Stomach (tissue), 9 donors: ENCODE data around the gene HEPN1. TPM values are rescaled to one million over a fixed set of nuclear protein-coding genes. Genes with fewer than 3 reads are reported as not detected.
A peak's percentile ranks its signal among the peaks of the same experiment; 100 is the strongest.

Experiments
- DNase-seq, 2 donors: peaks; one replicate each; pipeline versions ENCODE4 v3.0.0 to v3.0.0-alpha.2; 2013 to 2019
- H3K27ac ChIP-seq, 5 donors: fragments of 200-600 bp in 4 of 5; sonication (generic) in 4 of 5; one replicate each; pipeline ENCODE4 v1.5.1; 2013 to 2019; ENCODE audit warnings: mild to moderate bottlenecking in 1 of 5, moderate library complexity in 1 of 5
- H3K27me3 ChIP-seq, 3 donors: fragments of 200-600 bp; sonication (generic); one replicate each; pipeline ENCODE4 v1.5.1; 2017 to 2019; ENCODE audit warnings: mixed run types in 1 of 3
- H3K36me3 ChIP-seq, 4 donors: fragments of 200-600 bp; sonication (generic); 1 replicate in 3 of 4; 2 replicates in 1 of 4; pipeline ENCODE4 v1.5.1; 2016 to 2019
- H3K4me1 ChIP-seq, 4 donors: fragments of 200-600 bp; sonication (generic); one replicate each; pipeline ENCODE4 v1.5.1; 2016 to 2019
- H3K4me3 ChIP-seq, 4 donors: fragments of 200-600 bp; sonication (generic) in 3 of 4; one replicate each; pipeline ENCODE4 v1.5.1; 2016 to 2019; ENCODE audit warnings: mild to moderate bottlenecking in 1 of 4
- H3K9me3 ChIP-seq, 4 donors: fragments of 200-600 bp; sonication (generic); one replicate each; pipeline ENCODE4 v1.5.1; 2016 to 2019
- EP300 ChIP-seq: sonication (generic); formaldehyde crosslinking; IDR thresholded peaks from one replicate; pipeline ENCODE4 v1.6.1; 2017; ENCODE audit warnings: antibody characterized with exemption
- POLR2A ChIP-seq, 4 donors: fragments of 450-650 bp; IDR thresholded peaks; one replicate each; pipeline ENCODE4 v1.6.1; 2016; ENCODE audit warnings: antibody characterized with exemption in 4 of 4, control low read depth in 2 of 4, mild to moderate bottlenecking in 1 of 4, moderate library complexity in 1 of 4
- POLR2AphosphoS5 ChIP-seq, 3 donors: sonication (generic); formaldehyde crosslinking; IDR thresholded peaks; one replicate each; pipeline ENCODE4 v1.6.1; 2016; ENCODE audit warnings: antibody characterized with exemption in 3 of 3
- WGBS, 5 donors: extraction: QIAGEN DNeasy Blood & Tissue Kit in 3 of 5; methylation state at CpG; one replicate each; pipeline versions ENCODE4 v1.1.5 to v1.1.7; 2013 to 2018; 5-methylcytosine and 5-hydroxymethylcytosine counted together
- intact Hi-C: fragments of 100-400 bp; cut with DNase I; formaldehyde crosslinking; loops from one replicate; pipeline ENCODE4 v1.15.1; 2023; ENCODE audit warnings: low total_unique reads
- polyA plus RNA-seq, 3 donors: library from polyadenylated mRNA; stranded (reverse); fragments of 200-250 nt; gene quantifications; one replicate each; pipeline ENCODE4 v1.2.3, GENCODE V29; 2013
- total RNA-seq, 5 donors: library from RNA; depleted of rRNA; stranded (reverse); fragments of >200 nt; gene quantifications; one replicate each; pipeline versions ENCODE4 v1.1.0 to v1.2.3, GENCODE V29; 2014 to 2016
- TF ChIP-seq, protein P1 (sequence below), 7 experiments: fragments of 450-650 bp in 4 of 7; fragments of 200-600 bp in 3 of 7; sonication (generic) in 3 of 7; IDR thresholded peaks; one replicate each; pipeline ENCODE4 v1.5.1; 2016 to 2019; ENCODE audit warnings: antibody characterized with exemption in 7 of 7, control low read depth in 2 of 7, mild to moderate bottlenecking in 1 of 7
- donor health status: healthy with polysubstance abuse.
- donor health status: Bipolar disorder and iron deficiency.
- donor health status: healthy.

Gene HEPN1
- total and polyA plus RNA-seq, 8 donors, result not detected

DNA sequence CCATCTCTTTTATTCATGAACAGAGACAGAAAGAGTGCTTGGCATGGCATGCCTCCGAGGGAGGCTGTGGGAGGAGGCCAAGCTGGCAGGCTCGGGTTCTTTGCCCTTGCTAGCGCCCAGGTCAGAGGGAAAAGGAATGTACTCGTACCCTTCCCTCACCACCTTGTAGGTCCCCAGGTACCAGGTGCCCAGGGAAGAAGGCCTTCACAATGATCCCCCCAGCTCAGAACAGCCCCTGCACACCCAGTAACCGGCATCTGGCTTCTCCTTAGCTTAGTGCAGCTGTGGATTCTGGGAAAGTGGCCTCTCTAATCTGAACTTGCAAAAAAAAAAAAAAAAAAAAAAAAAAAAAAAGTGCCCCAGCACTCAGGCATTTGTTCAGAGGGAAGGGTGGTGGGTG, 1.3 kb downstream of the HEPN1 start:
- intact Hi-C loops, result no loop called here
- Histone ChIP-seq H3K4me3 (peak overlapping the region in 2 of 4 donors; percentile 45 to 49), H3K27ac (no peak overlapping the region)

GRCh38 chr11:124920870-124921609, 2.0 kb downstream of the HEPN1 start:
- no peaks in the 10 kb centered on the region for H3K36me3 ChIP-seq
- peaks cover 7 to 11% (median 9%) of the 10 kb centered on the region in 4 donors for H3K4me1 ChIP-seq
- DNase-seq, result peak; percentile 54 to 93
- H3K4me3 ChIP-seq, result peak overlapping the region; percentile 45 to 49 (median 46)
- no peaks in the 10 kb centered on the region for H3K9me3 ChIP-seq
- 6 to 17% (median 10%) methylated on average over 40 to 82 of the region's 82 CpGs for WGBS, 5 donors
- intact Hi-C loops, result no loop called here
- peak overlapping the region; percentile 14 to 68 (median 50) for H3K27ac ChIP-seq
- H3K27me3 ChIP-seq, result peaks cover 0 to 39% (median 15%) of the 10 kb centered on the region in 3 donors
- TF ChIP-seq EP300 (no peak), POLR2A (IDR thresholded peaks at IDR 0.05) (no peak), POLR2AphosphoS5 (IDR thresholded peaks at IDR 0.05) (no peak)
- TF ChIP-seq, protein P1, sequence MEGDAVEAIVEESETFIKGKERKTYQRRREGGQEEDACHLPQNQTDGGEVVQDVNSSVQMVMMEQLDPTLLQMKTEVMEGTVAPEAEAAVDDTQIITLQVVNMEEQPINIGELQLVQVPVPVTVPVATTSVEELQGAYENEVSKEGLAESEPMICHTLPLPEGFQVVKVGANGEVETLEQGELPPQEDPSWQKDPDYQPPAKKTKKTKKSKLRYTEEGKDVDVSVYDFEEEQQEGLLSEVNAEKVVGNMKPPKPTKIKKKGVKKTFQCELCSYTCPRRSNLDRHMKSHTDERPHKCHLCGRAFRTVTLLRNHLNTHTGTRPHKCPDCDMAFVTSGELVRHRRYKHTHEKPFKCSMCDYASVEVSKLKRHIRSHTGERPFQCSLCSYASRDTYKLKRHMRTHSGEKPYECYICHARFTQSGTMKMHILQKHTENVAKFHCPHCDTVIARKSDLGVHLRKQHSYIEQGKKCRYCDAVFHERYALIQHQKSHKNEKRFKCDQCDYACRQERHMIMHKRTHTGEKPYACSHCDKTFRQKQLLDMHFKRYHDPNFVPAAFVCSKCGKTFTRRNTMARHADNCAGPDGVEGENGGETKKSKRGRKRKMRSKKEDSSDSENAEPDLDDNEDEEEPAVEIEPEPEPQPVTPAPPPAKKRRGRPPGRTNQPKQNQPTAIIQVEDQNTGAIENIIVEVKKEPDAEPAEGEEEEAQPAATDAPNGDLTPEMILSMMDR (IDR thresholded peaks at IDR 0.05), result no peak

More for the DNA sequence above, 1.3 kb downstream of the HEPN1 start:
- TF ChIP-seq, protein P1 (IDR thresholded peaks at IDR 0.05), result no peak
- no peak for TF ChIP-seq EP300
- no peak for TF ChIP-seq POLR2A (IDR thresholded peaks at IDR 0.05)
- TF ChIP-seq POLR2AphosphoS5 (IDR thresholded peaks at IDR 0.05), result no peak
- Histone ChIP-seq H3K36me3 (no peaks in the 10 kb centered on the region), H3K4me1 (peaks cover 7 to 11% (median 9%) of the 10 kb centered on the region in 4 donors), H3K27me3 (peaks cover 0 to 39% (median 15%) of the 10 kb centered on the region in 3 donors), H3K9me3 (no peaks in the 10 kb centered on the region)
- no peak for DNase-seq
- 92 to 97% (median 95%) methylated on average over 5 of the region's 5 CpGs for whole genome bisulfite sequencing, 5 donors

- H3K4me1 ChIP-seq, result peaks cover 7 to 11% (median 9%) of the 10 kb centered on the region in 4 donors
- no peaks in the 10 kb centered on the region for H3K9me3 ChIP-seq
- H3K36me3 ChIP-seq, result no peaks in the 10 kb centered on the region
- intact Hi-C loops, result no loop called here
- DNase-seq, result no peak
- peaks cover 0 to 32% (median 15%) of the 10 kb centered on the region in 3 donors for H3K27me3 ChIP-seq
- no peak overlapping the region for H3K27ac ChIP-seq
- WGBS, 5 donors, result 82 to 89% (median 85%) methylated on average over 4 of the region's 4 CpGs
- TF ChIP-seq, protein P1 (IDR thresholded peaks at IDR 0.05), result no peak
- TF ChIP-seq EP300 (no peak), POLR2AphosphoS5 (IDR thresholded peaks at IDR 0.05) (no peak), POLR2A (IDR thresholded peaks at IDR 0.05) (no peak)
- H3K4me3 ChIP-seq, result no peak overlapping the region
Measured at GRCh38 chr11:124922831-124923230, 3.8 kb downstream of the HEPN1 start.

- Histone ChIP-seq H3K27ac (no peak overlapping the region), H3K4me3 (no peak overlapping the region), H3K36me3 (no peaks in the 10 kb centered on the region), H3K27me3 (peaks cover 0 to 29% (median 15%) of the 10 kb centered on the region in 3 donors), H3K4me1 (peaks cover 7 to 11% (median 9%) of the 10 kb centered on the region in 4 donors), H3K9me3 (no peaks in the 10 kb centered on the region)
- TF ChIP-seq POLR2A (IDR thresholded peaks at IDR 0.05), result no peak
- intact Hi-C loops, result no loop called here
- DNase-seq, result no peak
Measured at GRCh38 chr11:124923296-124923695, 4.2 kb downstream of the HEPN1 start.
